Skeletal muscle satellite cell (primary cell): Measurements from ENCODE around the gene CREBBP.

Source experiments
- H3K27me3 ChIP-seq: 2 replicates; pipeline ENCODE4 v1.7.0; 2013; ENCODE audit warnings: low read length; ENCODE audit not compliant: control insufficient read depth, insufficient read depth
- H3K36me3 ChIP-seq: 2 replicates; pipeline ENCODE4 v1.7.0; 2013; ENCODE audit warnings: mild to moderate bottlenecking, control low read depth, low read length; ENCODE audit not compliant: insufficient read depth
- H3K4me1 ChIP-seq: 2 replicates; pipeline ENCODE4 v1.7.0; 2013; ENCODE audit warnings: low read length; ENCODE audit not compliant: control insufficient read depth, insufficient read depth
- H3K4me2 ChIP-seq: 2 replicates; pipeline ENCODE4 v1.7.0; 2013; ENCODE audit warnings: mild to moderate bottlenecking, low read length
- H3K4me3 ChIP-seq: 2 replicates; pipeline ENCODE4 v1.7.0; 2013; ENCODE audit warnings: low read length
- H3K9ac ChIP-seq: 2 replicates; pipeline ENCODE4 v1.7.0; 2013; ENCODE audit warnings: mild to moderate bottlenecking, low read depth, low read length, moderate library complexity
- H3K9me3 ChIP-seq: replicated peaks from 2 replicates; pipeline ENCODE4 v1.7.0; 2013; ENCODE audit warnings: mild to moderate bottlenecking, control low read depth, low read length

The CREBBP gene

DNA sequence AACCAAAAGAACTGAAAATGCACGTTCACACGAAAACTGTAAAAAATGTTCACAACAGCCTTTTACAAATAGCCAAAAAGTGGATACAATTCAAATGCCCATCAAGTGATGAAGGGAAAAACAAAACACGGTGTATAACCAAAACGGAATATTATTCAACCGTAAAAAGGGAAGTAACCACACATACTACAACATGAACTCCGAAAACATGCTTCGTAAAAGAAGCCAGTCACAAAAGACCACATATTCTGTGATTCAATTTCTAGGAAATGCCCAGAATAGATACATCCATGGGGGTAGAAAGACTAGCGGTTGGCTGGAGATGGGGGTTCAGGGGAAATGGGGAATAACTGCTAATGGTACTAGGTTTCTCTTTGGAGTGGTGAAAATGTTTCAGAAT, 81.7 kb downstream of the CREBBP start:
- Histone ChIP-seq H3K9ac (no peak overlapping the region), H3K4me2 (no peak overlapping the region), H3K27me3 (no peaks in the 10 kb centered on the region), H3K36me3 (no peaks in the 10 kb centered on the region), H3K4me3 (no peak overlapping the region), H3K9me3 (no peaks in the 10 kb centered on the region), H3K4me1 (no peaks in the 10 kb centered on the region)

DNA sequence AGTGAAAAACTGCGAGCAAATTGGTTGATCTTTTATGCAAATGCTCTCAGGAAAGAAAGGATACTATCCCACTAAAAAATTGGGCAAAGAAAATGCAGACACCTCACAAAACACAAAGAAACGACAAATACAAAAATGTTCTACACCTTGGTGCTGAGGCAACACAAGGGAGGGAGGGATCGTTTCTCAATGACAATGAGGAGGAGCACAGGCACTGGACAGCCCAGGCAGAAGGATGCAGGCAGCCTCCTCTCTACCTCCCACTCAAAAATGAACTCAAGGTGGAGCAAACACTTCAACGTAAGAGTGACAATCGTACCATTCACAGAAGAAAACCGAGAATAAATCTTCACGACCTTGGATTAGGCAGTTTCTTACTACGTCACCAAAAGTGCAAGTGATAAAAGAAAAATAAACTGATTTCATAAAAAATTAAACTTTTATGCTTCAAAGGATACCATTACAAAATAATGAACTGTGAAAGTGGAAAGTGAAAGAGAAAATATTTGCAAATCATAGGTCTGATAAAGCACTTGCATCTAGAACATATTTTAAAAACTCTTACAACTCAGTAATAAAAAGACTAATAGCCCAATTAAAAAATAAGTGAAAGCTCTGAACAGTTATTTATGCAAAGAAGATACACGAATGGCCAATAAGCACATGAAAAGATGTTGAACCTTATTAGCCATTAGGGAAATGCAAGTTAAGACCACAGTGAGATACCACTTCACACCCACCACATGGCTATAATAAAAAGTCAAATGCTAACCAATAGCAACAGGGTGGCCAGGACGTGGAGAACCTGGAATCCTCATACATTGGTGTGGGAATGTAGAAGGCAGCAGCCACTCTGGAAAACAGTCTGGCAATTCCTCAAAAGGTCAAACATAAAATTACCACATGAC, 82.4 kb downstream of the CREBBP start:
- H3K27me3 ChIP-seq = no peaks in the 10 kb centered on the region
- H3K4me1 ChIP-seq = peaks cover 6% of the 10 kb centered on the region
- H3K36me3 ChIP-seq = no peaks in the 10 kb centered on the region
- no peaks in the 10 kb centered on the region for H3K9me3 ChIP-seq
- H3K9ac ChIP-seq = no peak overlapping the region
- H3K4me3 ChIP-seq = no peak overlapping the region
- H3K4me2 ChIP-seq = no peak overlapping the region

DNA sequence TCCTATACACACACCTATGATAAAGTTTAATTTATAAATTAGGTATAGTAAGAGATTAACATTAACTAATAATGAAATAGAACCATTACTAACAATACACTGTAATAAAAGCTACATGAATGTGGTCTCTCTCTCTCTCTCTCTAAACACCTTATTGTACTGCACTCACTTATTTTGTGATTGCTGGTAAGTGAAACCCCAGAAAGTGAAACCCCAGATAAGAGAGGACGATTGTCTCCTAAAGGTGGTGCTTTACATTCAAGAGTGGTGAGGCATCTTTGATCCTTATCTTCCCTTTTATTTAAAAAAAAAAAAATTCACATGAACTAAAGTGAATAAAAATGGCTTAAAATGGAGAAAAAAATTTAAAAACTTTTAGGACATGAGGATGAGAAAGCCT, 83.0 kb downstream of the CREBBP start:
- H3K9me3 ChIP-seq = no peaks in the 10 kb centered on the region
- H3K36me3 ChIP-seq = peaks cover 6% of the 10 kb centered on the region
- H3K4me2 ChIP-seq = no peak overlapping the region
- H3K4me1 ChIP-seq = peaks cover 12% of the 10 kb centered on the region
- no peak overlapping the region for H3K4me3 ChIP-seq
- H3K27me3 ChIP-seq = no peaks in the 10 kb centered on the region
- H3K9ac ChIP-seq = no peak overlapping the region

DNA sequence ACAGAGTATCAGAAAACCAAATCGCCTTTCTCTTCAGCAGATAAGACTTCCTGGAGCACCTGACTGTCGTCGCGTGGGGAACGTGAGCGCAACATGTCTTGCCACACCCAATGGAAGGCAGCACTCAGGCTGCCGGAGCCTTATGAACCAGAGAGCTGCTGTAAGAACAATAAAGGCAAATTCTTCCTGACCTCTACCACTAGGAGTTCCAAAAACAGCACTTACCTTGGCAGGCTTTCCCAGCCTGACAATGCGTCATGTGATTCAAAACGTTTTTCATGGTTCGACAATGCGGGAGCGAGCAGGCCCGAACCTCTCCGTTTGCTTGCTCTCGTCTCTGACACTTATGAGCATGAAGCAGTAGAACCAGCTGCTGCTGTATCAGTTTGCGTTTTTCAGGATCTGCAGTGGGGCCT, 87.3 kb downstream of the CREBBP start:
- Histone ChIP-seq H3K4me3 (no peak overlapping the region), H3K4me1 (peaks cover 12% of the 10 kb centered on the region), H3K27me3 (no peaks in the 10 kb centered on the region), H3K9ac (no peak overlapping the region), H3K9me3 (no peaks in the 10 kb centered on the region), H3K4me2 (no peak overlapping the region), H3K36me3 (peaks cover 37% of the 10 kb centered on the region)

DNA sequence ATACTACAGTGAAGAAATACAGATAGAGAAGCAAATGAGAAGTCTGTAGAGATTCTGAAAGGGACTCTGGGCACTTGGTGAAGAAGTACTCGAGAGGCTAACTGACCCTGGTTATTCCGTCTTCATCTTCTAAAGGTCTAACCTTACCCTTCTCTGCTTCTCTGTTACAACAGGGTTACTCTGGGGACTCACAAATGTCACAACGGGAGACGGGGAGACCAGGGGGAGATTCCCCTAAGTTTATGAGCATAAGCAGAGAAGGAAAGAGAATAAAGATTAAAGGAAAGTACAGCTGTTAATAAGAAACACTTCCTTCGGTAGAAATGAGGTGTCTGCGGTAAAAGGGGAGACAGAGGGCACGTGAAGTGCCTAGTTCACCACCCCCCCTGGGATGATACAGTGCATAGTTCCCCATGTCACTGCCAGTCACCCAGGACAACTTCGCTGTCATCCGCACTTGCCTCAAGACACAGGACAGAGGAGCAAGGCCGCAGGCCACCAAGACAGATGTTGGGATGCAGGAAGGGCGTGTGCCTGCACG, 88.0 kb downstream of the CREBBP start:
- Histone ChIP-seq H3K27me3 (no peaks in the 10 kb centered on the region), H3K9me3 (no peaks in the 10 kb centered on the region), H3K4me1 (peaks cover 12% of the 10 kb centered on the region), H3K36me3 (peaks cover 37% of the 10 kb centered on the region), H3K4me3 (no peak overlapping the region), H3K4me2 (no peak overlapping the region), H3K9ac (no peak overlapping the region)

DNA sequence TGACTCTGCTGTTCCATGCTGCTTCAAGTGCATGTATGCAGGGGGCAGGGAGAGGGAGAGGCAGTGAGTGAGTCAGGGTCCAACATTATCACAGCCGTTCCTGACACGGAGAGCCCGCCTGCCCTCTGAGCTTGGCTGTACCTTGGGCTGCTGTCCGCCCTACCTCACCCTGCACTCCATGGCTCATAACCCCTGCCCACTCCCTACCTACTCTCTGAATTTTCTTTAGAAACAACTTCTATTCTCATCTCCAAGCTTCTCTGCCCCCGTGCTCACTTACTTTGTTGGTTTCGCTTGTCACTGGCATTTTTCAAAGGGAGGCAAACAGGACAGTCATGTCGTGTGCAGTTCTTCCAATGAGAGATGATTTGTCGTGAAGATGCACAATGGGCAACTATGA, 88.8 kb downstream of the CREBBP start:
- H3K9ac ChIP-seq = no peak overlapping the region
- no peaks in the 10 kb centered on the region for H3K9me3 ChIP-seq
- H3K4me2 ChIP-seq = no peak overlapping the region
- H3K27me3 ChIP-seq = no peaks in the 10 kb centered on the region
- H3K4me3 ChIP-seq = no peak overlapping the region
- peaks cover 37% of the 10 kb centered on the region for H3K36me3 ChIP-seq
- peaks cover 12% of the 10 kb centered on the region for H3K4me1 ChIP-seq

DNA sequence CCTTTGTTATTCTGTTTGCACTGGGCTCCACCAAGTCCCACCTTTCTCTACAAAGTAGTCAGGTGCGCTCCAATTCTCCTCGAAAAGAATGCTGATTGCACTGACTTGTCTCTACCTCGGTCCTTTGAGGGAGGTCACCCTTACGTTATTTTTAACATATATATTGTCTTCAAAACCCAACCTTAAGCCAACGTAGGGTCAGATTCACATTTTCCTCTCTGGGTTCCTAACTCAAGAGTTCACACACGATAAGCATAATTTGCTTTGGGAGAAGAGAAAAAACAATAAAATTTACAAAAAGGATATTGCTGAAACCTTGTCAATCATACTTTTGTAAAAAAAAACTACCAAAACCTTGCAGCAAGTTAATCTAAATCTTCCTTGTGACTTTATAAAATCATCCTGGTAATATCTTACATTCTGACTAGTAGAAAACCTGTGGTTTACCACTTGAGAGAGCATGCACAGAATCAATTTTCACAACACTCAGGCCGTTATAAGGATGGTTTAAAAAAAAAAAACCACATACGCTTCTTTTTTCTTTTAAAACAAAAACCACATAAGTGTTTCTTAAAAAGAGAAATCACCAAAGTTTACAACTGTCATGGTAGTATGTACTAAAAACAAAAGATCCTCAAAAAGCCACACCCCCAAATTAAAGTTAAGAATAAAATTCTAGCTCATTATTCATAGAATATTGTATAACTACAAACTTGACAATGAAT, 91.0 kb downstream of the CREBBP start:
- Histone ChIP-seq H3K4me2 (no peak overlapping the region), H3K27me3 (no peaks in the 10 kb centered on the region), H3K4me3 (no peak overlapping the region), H3K9ac (no peak overlapping the region), H3K4me1 (peaks cover 12% of the 10 kb centered on the region), H3K9me3 (no peaks in the 10 kb centered on the region), H3K36me3 (peaks cover 42% of the 10 kb centered on the region)

DNA sequence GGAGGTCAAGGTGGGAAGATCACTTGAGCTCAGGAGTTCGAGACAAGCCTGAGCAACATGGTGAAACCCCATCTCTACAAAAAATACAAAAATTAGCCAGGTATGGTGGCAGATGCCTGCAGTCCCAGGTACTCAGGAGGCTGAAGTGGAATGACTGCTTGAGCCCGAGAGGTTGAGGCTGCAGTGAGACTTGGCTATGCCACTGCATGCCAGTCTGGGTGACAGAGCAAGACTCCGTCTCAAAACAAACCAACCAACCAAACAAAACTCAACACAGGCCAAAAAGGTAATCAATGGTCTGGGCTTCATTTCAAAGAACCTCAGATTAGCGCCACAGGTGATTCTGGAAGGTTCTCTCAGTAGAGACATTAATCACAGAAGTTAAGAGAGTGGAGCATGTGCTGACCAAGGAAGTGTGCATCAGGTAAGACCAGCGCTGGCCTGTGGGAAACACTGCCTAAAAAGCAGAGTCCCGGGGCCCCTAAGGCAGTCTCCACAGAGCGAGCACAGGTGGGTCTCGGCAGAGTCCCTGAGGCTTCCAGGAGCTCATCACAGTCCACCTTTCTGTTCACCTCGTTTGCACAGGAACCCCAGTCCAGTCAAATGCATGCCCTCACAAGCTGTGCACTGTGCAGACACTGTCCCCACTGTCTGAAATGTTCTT, 91.7 kb downstream of the CREBBP start:
- Histone ChIP-seq H3K9ac (no peak overlapping the region), H3K9me3 (no peaks in the 10 kb centered on the region), H3K4me2 (no peak overlapping the region), H3K4me1 (peaks cover 12% of the 10 kb centered on the region), H3K36me3 (peaks cover 42% of the 10 kb centered on the region), H3K27me3 (no peaks in the 10 kb centered on the region), H3K4me3 (no peak overlapping the region)

DNA sequence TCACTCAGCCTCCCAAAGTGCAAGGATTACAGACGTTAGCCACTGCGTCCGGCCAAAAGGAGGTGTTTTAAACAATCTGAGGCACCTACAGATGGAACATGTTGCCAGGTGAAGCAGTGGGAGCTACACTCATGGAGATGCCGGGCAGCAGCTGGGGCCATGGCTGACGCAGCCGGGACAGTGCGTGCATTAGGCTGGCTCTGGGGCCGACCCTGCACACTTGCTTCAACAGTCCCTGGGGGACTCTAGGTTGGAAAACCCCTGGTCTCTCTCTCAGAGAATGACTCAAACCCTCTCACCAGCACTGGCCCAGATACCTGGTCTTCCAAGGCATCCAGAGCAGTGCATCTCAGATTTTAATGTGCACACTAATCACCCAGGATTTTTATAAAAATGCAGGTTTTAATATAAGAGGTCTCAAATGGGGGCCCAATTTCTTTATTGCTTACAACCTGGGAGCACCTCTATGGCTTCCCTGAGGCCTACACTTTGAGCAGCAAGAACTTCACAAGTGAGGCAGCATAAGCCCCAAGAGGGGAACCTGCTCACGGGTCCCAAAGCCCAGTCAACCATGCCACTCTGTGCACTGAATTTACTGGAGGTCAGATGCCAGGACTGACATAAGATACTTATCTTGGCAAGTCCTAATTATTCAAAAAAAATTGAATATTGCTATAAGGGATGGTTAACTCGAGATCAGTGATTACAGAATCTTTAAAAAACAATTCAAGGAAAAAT, 92.4 kb downstream of the CREBBP start:
- peaks cover 46% of the 10 kb centered on the region for H3K36me3 ChIP-seq

DNA sequence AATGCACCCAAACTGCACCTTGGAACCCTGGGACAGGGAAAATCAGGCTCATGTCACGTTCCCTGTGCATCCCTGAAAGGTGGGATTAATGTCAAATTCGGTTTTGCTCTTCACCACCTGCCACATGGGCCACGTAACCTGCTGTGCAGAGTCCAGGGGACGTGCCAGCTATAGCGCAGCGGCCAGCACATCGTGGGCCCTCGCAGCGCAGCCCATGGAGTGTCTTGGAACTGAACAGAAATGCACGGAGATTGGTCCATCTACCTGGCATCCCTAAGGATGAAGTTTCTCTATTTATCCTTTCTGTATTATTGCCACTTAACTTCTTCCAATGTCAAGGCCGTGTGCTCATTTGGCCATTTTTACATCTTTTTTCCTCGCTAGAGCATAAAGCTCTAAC, 95.1 kb downstream of the CREBBP start:
- no peak overlapping the region for H3K9ac ChIP-seq
- peaks cover 38% of the 10 kb centered on the region for H3K36me3 ChIP-seq
- H3K4me1 ChIP-seq = no peaks in the 10 kb centered on the region
- H3K27me3 ChIP-seq = no peaks in the 10 kb centered on the region
- no peaks in the 10 kb centered on the region for H3K9me3 ChIP-seq
- no peak overlapping the region for H3K4me3 ChIP-seq
- no peak overlapping the region for H3K4me2 ChIP-seq

More for the DNA sequence above, 92.4 kb downstream of the CREBBP start:
- Histone ChIP-seq H3K9ac (no peak overlapping the region), H3K4me3 (no peak overlapping the region), H3K27me3 (no peaks in the 10 kb centered on the region), H3K9me3 (no peaks in the 10 kb centered on the region), H3K4me2 (no peak overlapping the region), H3K4me1 (peaks cover 5% of the 10 kb centered on the region)

DNA sequence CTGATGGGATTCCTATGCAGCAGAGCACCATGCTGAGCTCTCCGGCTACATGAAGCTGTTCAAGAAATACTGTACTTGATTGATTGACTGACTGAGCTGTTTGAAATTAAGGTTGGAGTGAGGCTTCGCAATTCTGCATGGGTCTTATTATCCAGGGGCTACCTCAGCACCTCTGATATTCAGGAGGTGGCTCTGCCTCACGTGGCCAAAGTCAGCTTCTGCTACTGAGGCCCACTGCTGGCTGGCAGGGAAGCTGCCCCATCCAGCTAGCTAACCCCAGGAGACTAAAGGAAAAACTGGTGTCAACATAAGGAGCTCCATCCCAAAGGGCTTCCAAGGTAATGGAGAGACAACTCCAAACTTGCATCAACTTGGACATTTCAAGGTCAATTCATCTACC, 97.0 kb downstream of the CREBBP start:
- Histone ChIP-seq H3K4me3 (no peak overlapping the region), H3K9me3 (no peaks in the 10 kb centered on the region), H3K36me3 (peaks cover 38% of the 10 kb centered on the region), H3K27me3 (no peaks in the 10 kb centered on the region), H3K4me2 (no peak overlapping the region), H3K4me1 (no peaks in the 10 kb centered on the region), H3K9ac (no peak overlapping the region)
